ENCODE results near the gene FLT4.

- TF ChIP-seq CREB1 (IDR thresholded peaks at IDR 0.05; ENCODE audit: low read depth) (no peak), FOXM1 (IDR thresholded peaks at IDR 0.05; ENCODE audit: borderline replicate concordance, low read depth) (no peak), EP300 (IDR thresholded peaks at IDR 0.05; ENCODE audit: borderline replicate concordance) (no peak), REST (IDR thresholded peaks at IDR 0.05; ENCODE audit: low read depth) (no peak), TEAD4 (IDR thresholded peaks at IDR 0.05) (no peak)
These were observed 57.2 kb downstream of the FLT4 start for GRCh38 chr5:180592176-180592575.

Data from Ishikawa (cell line).